Measurements from ENCODE around the gene COG5. TPM values are rescaled to one million over a fixed set of nuclear protein-coding genes. Genes with fewer than 3 reads are reported as not detected.

COG5 gene
- total and polyA plus RNA-seq, 9 of the 15 experiments (the other 6 are each of a cell fraction or from before 2014, with no cell fraction given) = 15.3 to 75.1 (median 56.4) TPM

DNA sequence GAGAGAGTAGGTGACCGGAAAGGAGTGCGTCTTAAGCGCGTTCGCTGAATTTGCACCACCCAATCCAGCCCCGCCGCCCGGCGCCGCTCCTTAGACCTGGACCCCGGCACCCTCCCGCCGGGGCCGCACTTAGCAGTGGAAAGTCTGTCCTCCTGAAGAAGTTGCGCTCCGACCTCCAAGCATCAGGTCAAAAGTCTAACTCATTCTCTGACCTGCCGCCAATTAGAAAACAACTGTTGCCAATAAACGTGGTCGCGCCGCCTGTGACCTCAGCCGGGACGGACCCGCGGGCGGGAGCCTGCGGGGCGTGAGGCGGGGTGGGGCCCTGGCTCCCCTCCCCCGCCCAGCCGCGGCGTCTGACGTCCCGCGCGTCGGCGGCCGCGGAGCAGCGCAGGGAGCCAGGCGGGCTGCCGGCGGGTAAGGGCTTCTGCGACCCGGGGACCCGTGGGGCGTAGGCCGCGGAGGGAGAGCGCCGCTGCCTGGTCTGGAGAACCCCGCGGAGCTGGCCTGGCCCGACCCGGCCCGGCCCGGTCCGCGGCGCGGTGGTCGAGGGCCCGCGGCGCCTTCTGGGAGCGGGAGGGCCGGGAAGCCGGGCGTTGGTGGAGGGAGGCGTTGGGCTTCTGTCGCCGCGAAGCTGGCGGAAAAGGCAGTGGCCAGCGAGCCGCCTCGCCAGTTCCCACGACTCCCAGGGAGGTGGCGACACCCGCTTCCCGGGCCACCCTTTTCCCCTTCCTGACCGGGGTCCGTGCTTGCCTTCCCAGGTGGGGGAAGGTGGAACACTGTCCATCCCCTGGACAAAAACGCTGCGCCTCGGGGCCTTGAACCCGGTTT is 16.4 kb upstream of the COG5 start, which contains the start of gene BCAP29 (continued):
- TF ChIP-seq HMGN3 (IDR thresholded peaks at IDR 0.05; ENCODE audit: borderline replicate concordance, extremely low read depth, insufficient read length, low read depth, low read length) = peak; percentile 98
- TF ChIP-seq FOXA3 (CRISPR knock-in tag; conservative IDR thresholded peaks at IDR 0.05 in 1 of 2, IDR thresholded peaks at IDR 0.05 in 1 of 2) = no peak; a peak in 1 of 4 replicates
- peak; percentile 76; the same call in 1 of the 2 replicates for TF ChIP-seq OTX1 (CRISPR knock-in tag; IDR thresholded peaks at IDR 0.05)
- TF ChIP-seq POLR3G (IDR thresholded peaks at IDR 0.05; ENCODE audit: extremely low read depth, insufficient read length, insufficient replicate concordance) = no peak
- TF ChIP-seq MIER1 (IDR thresholded peaks at IDR 0.05; ENCODE audit: low read depth) = no peak
- TF ChIP-seq, protein P1, sequence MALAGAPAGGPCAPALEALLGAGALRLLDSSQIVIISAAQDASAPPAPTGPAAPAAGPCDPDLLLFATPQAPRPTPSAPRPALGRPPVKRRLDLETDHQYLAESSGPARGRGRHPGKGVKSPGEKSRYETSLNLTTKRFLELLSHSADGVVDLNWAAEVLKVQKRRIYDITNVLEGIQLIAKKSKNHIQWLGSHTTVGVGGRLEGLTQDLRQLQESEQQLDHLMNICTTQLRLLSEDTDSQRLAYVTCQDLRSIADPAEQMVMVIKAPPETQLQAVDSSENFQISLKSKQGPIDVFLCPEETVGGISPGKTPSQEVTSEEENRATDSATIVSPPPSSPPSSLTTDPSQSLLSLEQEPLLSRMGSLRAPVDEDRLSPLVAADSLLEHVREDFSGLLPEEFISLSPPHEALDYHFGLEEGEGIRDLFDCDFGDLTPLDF (CRISPR knock-in tag; IDR thresholded peaks at IDR 0.05) = peak; percentile 71; the same call in 1 of the 2 replicates
- TF ChIP-seq, protein P2, sequence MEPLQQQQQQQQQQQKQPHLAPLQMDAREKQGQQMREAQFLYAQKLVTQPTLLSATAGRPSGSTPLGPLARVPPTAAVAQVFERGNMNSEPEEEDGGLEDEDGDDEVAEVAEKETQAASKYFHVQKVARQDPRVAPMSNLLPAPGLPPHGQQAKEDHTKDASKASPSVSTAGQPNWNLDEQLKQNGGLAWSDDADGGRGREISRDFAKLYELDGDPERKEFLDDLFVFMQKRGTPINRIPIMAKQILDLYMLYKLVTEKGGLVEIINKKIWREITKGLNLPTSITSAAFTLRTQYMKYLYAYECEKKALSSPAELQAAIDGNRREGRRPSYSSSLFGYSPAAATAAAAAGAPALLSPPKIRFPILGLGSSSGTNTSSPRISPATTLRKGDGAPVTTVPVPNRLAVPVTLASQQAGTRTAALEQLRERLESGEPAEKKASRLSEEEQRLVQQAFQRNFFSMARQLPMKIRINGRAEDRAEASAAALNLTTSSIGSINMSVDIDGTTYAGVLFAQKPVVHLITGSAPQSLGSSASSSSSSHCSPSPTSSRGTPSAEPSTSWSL (CRISPR knock-in tag; IDR thresholded peaks at IDR 0.05; ENCODE audit: borderline replicate concordance) = peak; percentile 72; the same call in 1 of the 2 replicates
- TF ChIP-seq TOE1 (IDR thresholded peaks at IDR 0.05; ENCODE audit: borderline replicate concordance) = peak; percentile 39; the same call in 1 of the 2 replicates
- TF ChIP-seq TOE1 (CRISPR knock-in tag; IDR thresholded peaks at IDR 0.05; ENCODE audit: borderline replicate concordance, low read depth) = peak; percentile 88; the same call in 1 of the 2 replicates
- TF ChIP-seq SNRNP70 (optimal IDR thresholded peaks at IDR 0.05; ENCODE audit: low read depth, low read length) = no peak
- TF ChIP-seq ZNF644 (tag; IDR thresholded peaks at IDR 0.05; ENCODE audit: low read depth) = no peak
- peak; percentile 72 for TF ChIP-seq ZNF134 (CRISPR knock-in tag; conservative IDR thresholded peaks at IDR 0.05)
- peak; percentile 29; the same call in 1 of the 2 replicates for TF ChIP-seq EGR1 (conservative IDR thresholded peaks at IDR 0.05)
- TF ChIP-seq SRSF3 (IDR thresholded peaks at IDR 0.05; ENCODE audit: insufficient read depth, low read length) = peak; percentile 27; the same call in 1 of the 2 replicates
- TF ChIP-seq, protein P3, sequence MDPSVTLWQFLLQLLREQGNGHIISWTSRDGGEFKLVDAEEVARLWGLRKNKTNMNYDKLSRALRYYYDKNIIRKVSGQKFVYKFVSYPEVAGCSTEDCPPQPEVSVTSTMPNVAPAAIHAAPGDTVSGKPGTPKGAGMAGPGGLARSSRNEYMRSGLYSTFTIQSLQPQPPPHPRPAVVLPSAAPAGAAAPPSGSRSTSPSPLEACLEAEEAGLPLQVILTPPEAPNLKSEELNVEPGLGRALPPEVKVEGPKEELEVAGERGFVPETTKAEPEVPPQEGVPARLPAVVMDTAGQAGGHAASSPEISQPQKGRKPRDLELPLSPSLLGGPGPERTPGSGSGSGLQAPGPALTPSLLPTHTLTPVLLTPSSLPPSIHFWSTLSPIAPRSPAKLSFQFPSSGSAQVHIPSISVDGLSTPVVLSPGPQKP (CRISPR knock-in tag; IDR thresholded peaks at IDR 0.05) = no peak
- TF ChIP-seq E2F3 (CRISPR knock-in tag; IDR thresholded peaks at IDR 0.05) = peak; percentile 79
- TF ChIP-seq POLR3A (IDR thresholded peaks at IDR 0.05; ENCODE audit: borderline replicate concordance, extremely low read depth, insufficient read depth, insufficient read length) = no peak
- 0 out of 2 replicates have a peak, but pooled peaks have one; percentile 60 for TF ChIP-seq GTF2A2 (tag; IDR thresholded peaks at IDR 0.05)
- no peak; the same call in none of the 2 replicates for TF ChIP-seq SP1 (CRISPR knock-in tag; IDR thresholded peaks at IDR 0.05)
- TF ChIP-seq, protein P4, sequence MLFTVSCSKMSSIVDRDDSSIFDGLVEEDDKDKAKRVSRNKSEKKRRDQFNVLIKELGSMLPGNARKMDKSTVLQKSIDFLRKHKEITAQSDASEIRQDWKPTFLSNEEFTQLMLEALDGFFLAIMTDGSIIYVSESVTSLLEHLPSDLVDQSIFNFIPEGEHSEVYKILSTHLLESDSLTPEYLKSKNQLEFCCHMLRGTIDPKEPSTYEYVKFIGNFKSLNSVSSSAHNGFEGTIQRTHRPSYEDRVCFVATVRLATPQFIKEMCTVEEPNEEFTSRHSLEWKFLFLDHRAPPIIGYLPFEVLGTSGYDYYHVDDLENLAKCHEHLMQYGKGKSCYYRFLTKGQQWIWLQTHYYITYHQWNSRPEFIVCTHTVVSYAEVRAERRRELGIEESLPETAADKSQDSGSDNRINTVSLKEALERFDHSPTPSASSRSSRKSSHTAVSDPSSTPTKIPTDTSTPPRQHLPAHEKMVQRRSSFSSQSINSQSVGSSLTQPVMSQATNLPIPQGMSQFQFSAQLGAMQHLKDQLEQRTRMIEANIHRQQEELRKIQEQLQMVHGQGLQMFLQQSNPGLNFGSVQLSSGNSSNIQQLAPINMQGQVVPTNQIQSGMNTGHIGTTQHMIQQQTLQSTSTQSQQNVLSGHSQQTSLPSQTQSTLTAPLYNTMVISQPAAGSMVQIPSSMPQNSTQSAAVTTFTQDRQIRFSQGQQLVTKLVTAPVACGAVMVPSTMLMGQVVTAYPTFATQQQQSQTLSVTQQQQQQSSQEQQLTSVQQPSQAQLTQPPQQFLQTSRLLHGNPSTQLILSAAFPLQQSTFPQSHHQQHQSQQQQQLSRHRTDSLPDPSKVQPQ (CRISPR knock-in tag; IDR thresholded peaks at IDR 0.05; ENCODE audit: borderline replicate concordance) = peak; percentile 33; the same call in 1 of the 2 replicates
